GM12878 (cell line): ENCODE measurements around the gene VSTM2B. TPM values are rescaled to one million over a fixed set of nuclear protein-coding genes. Genes with fewer than 3 reads are reported as not detected.

Source experiments
- BMI1 ChIP-seq: fragments of 450-650 bp; IDR thresholded peaks from 2 replicates; pipeline ENCODE4 v1.6.1; 2016; ENCODE audit warnings: mild to moderate bottlenecking, moderate library complexity, borderline replicate concordance
- CBFB ChIP-seq: IDR thresholded peaks from 2 replicates; pipeline ENCODE4 v1.6.1; 2016; ENCODE audit warnings: antibody characterized with exemption, low read depth
- CHD4 ChIP-seq: fragments of 200-600 bp; sonication (generic); IDR thresholded peaks from 2 replicates; pipeline ENCODE4 v1.6.1; 2016; ENCODE audit warnings: mild to moderate bottlenecking
- EGR1 ChIP-seq, 2 experiments: IDR thresholded peaks; 1 replicate in 1 of 2; 2 replicates in 1 of 2; pipeline ENCODE4 v1.6.1; 2011 to 2012; ENCODE audit warnings: low read depth in 2 of 2, low read length in 2 of 2, borderline replicate concordance in 1 of 2, mild to moderate bottlenecking in 1 of 2, moderate library complexity in 1 of 2
- GATAD2B ChIP-seq: fragments of 450-650 bp; conservative IDR thresholded peaks from 2 replicates; pipeline ENCODE4 v1.6.1; 2017; ENCODE audit warnings: low read depth, mild to moderate bottlenecking, moderate library complexity
- IKZF1 ChIP-seq: fragments of 450-650 bp; conservative IDR thresholded peaks from 2 replicates; pipeline ENCODE4 v1.6.1; 2017; ENCODE audit warnings: antibody characterized with exemption, mild to moderate bottlenecking
- IRF5 ChIP-seq: fragments of 450-650 bp; IDR thresholded peaks from 2 replicates; pipeline ENCODE4 v1.6.1; 2017; ENCODE audit warnings: borderline replicate concordance
- KLF5 ChIP-seq: fragments of 450-650 bp; IDR thresholded peaks from 2 replicates; pipeline ENCODE4 v1.6.1; 2014; ENCODE audit warnings: mild to moderate bottlenecking; ENCODE audit not compliant: partially characterized antibody
- LARP7 ChIP-seq: fragments of 450-650 bp; IDR thresholded peaks from 2 replicates; pipeline ENCODE4 v1.6.1; 2017; ENCODE audit warnings: mild to moderate bottlenecking
- POLR2A ChIP-seq: IDR thresholded peaks from 2 replicates; pipeline ENCODE4 v1.6.1; 2011; ENCODE audit warnings: low read depth, mild to moderate bottlenecking, low read length
- POU2F2 ChIP-seq: IDR thresholded peaks from 3 replicates; pipeline ENCODE4 v1.6.1; 2011; ENCODE audit warnings: low read depth, mild to moderate bottlenecking, low read length, borderline replicate concordance
- SKIL ChIP-seq: fragments of 450-650 bp; IDR thresholded peaks from 2 replicates; pipeline ENCODE4 v1.6.1; 2017; ENCODE audit warnings: mild to moderate bottlenecking, low read depth, inconsistent platforms; ENCODE audit not compliant: poor library complexity, severe bottlenecking
- SMC3 ChIP-seq: IDR thresholded peaks from 2 replicates; pipeline ENCODE4 v1.6.1; 2011; ENCODE audit warnings: low read length, improper control_type of control experiment, borderline replicate concordance
- SREBF2 ChIP-seq: IDR thresholded peaks from 2 replicates; pipeline ENCODE4 v1.6.1; 2012; ENCODE audit warnings: mild to moderate bottlenecking, low read length
- SUZ12 ChIP-seq: fragments of 200-600 bp; sonication (generic); IDR thresholded peaks from one replicate; pipeline ENCODE4 v1.6.1; 2018; ENCODE audit warnings: antibody characterized with exemption, mild to moderate bottlenecking; ENCODE audit not compliant: unreplicated experiment
- TAF1 ChIP-seq: IDR thresholded peaks from 2 replicates; pipeline ENCODE4 v1.6.1; 2011; ENCODE audit warnings: mild to moderate bottlenecking, low read depth, low read length, borderline replicate concordance
- ZNF217 ChIP-seq: fragments of 450-650 bp; IDR thresholded peaks from 2 replicates; pipeline ENCODE4 v1.6.1; 2017; ENCODE audit warnings: antibody characterized with exemption, mild to moderate bottlenecking
- ZNF24 ChIP-seq: fragments of 450-650 bp; IDR thresholded peaks from 2 replicates; pipeline ENCODE4 v1.6.1; 2017; ENCODE audit warnings: antibody characterized with exemption, mild to moderate bottlenecking
- ZNF274 ChIP-seq: IDR thresholded peaks from one replicate; pipeline ENCODE4 v1.8.0; 2011; ENCODE audit not compliant: insufficient read length, insufficient read depth
- polyA plus RNA-seq, 11 experiments: library from polyadenylated mRNA; depleted of rRNA in 4 of 11; unstranded in 6 of 11; stranded (reverse) in 5 of 11; fragments of >200 nt; fragmentation: Nextera tagmentation in 4 of 11; fragmentation: Illumina TruSeq in 1 of 11; extraction: Ambion mirVana in 4 of 11; extraction: Trizol in 1 of 11; gene quantifications; 1 replicate in 1 of 11; 2 replicates in 10 of 11; pipeline versions ENCODE4 v1.2.1 to v1.2.3, GENCODE V29; 2011 to 2016; ENCODE audit warnings: inconsistent platforms in 2 of 11, missing spikeins in 2 of 11, low read depth in 1 of 11
- total RNA-seq, 4 experiments: library from RNA; depleted of rRNA in 3 of 4; stranded (reverse); fragments of >200 nt in 3 of 4; fragmentation: Illumina TruSeq in 1 of 4; extraction: Trizol in 1 of 4; gene quantifications; 2 replicates each; pipeline versions ENCODE4 v1.2.1 to v1.2.3, GENCODE V29; 2013 to 2021
- TF ChIP-seq, protein P1 (sequence below): fragments of 450-650 bp; IDR thresholded peaks from 2 replicates; pipeline ENCODE4 v1.6.1; 2017; ENCODE audit warnings: mild to moderate bottlenecking, moderate library complexity

Gene VSTM2B
- total and polyA plus RNA-seq, 10 of the 15 experiments (the other 5 are each of a cell fraction or from before 2014, with no cell fraction given): not detected

- TF ChIP-seq, protein P1, sequence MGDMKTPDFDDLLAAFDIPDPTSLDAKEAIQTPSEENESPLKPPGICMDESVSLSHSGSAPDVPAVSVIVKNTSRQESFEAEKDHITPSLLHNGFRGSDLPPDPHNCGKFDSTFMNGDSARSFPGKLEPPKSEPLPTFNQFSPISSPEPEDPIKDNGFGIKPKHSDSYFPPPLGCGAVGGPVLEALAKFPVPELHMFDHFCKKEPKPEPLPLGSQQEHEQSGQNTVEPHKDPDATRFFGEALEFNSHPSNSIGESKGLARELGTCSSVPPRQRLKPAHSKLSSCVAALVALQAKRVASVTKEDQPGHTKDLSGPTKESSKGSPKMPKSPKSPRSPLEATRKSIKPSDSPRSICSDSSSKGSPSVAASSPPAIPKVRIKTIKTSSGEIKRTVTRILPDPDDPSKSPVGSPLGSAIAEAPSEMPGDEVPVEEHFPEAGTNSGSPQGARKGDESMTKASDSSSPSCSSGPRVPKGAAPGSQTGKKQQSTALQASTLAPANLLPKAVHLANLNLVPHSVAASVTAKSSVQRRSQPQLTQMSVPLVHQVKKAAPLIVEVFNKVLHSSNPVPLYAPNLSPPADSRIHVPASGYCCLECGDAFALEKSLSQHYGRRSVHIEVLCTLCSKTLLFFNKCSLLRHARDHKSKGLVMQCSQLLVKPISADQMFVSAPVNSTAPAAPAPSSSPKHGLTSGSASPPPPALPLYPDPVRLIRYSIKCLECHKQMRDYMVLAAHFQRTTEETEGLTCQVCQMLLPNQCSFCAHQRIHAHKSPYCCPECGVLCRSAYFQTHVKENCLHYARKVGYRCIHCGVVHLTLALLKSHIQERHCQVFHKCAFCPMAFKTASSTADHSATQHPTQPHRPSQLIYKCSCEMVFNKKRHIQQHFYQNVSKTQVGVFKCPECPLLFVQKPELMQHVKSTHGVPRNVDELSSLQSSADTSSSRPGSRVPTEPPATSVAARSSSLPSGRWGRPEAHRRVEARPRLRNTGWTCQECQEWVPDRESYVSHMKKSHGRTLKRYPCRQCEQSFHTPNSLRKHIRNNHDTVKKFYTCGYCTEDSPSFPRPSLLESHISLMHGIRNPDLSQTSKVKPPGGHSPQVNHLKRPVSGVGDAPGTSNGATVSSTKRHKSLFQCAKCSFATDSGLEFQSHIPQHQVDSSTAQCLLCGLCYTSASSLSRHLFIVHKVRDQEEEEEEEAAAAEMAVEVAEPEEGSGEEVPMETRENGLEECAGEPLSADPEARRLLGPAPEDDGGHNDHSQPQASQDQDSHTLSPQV: no peak
- TF ChIP-seq TAF1: no peak
- TF ChIP-seq ZNF274: no peak
- TF ChIP-seq ZNF24: no peak
- TF ChIP-seq CHD4: no peak
- no peak for TF ChIP-seq SUZ12
- no peak for TF ChIP-seq CBFB
- peak; percentile 96 for TF ChIP-seq SMC3
- TF ChIP-seq LARP7: 0 out of 2 replicates have a peak, but pooled peaks have one; percentile 39
- TF ChIP-seq SREBF2: no peak
- TF ChIP-seq POLR2A: no peak
- peak; percentile 97 for TF ChIP-seq BMI1
- TF ChIP-seq KLF5: no peak
- TF ChIP-seq GATAD2B: no peak
- no peak for TF ChIP-seq ZNF217
- TF ChIP-seq EGR1 (IDR thresholded peaks at IDR 0.05; ENCODE audit: borderline replicate concordance in 1 of 2, low read depth in 2 of 2, low read length in 2 of 2): no peak
- TF ChIP-seq POU2F2: no peak
- peak; percentile 76 for TF ChIP-seq SKIL
- no peak for TF ChIP-seq IRF5
- peak; percentile 50 for TF ChIP-seq IKZF1
Measured at GRCh38 chr19:29610574-29611271, 84.9 kb downstream of the VSTM2B start (continued).
